HepG2 (cell line): ENCODE results near the gene TSPYL6. TPM values are rescaled to one million over a fixed set of nuclear protein-coding genes. Genes with fewer than 3 reads are reported as not detected.
A peak's percentile ranks its signal among the peaks of the same experiment; 100 is the strongest.

Source experiments
- CENPX ChIP-seq: sonication (generic); formaldehyde crosslinking; IDR thresholded peaks from 2 replicates; pipeline ENCODE4 v1.9.0; 2021; ENCODE audit warnings: mild to moderate bottlenecking, missing genetic modification reagents, moderate library complexity
- ETV5 ChIP-seq: IDR thresholded peaks from 2 replicates; pipeline ENCODE4 v1.6.1; 2018; ENCODE audit warnings: missing biosample characterization, missing genetic modification reagents, inconsistent platforms, borderline replicate concordance
- HHEX ChIP-seq: IDR thresholded peaks from 2 replicates; pipeline ENCODE4 v1.6.1; 2016; ENCODE audit warnings: control low read depth
- IKZF4 ChIP-seq: sonication (generic); formaldehyde crosslinking; IDR thresholded peaks from 2 replicates; pipeline ENCODE4 v1.5.1; 2020; ENCODE audit warnings: borderline replicate concordance, mild to moderate bottlenecking, low read depth, missing genetic modification reagents; ENCODE audit errors: not compliant biosample characterization
- RCOR2 ChIP-seq: IDR thresholded peaks from 2 replicates; pipeline ENCODE4 v1.6.1; 2016; ENCODE audit warnings: missing biosample characterization, missing genetic modification reagents
- SMARCE1 ChIP-seq: fragments of 450-650 bp; IDR thresholded peaks from 2 replicates; pipeline ENCODE4 v1.6.1; 2017; ENCODE audit warnings: borderline replicate concordance
- SP5 ChIP-seq: IDR thresholded peaks from 2 replicates; pipeline ENCODE4 v1.6.1; 2016; ENCODE audit warnings: low read depth, borderline replicate concordance
- ZNF160 ChIP-seq: sonication (generic); formaldehyde crosslinking; IDR thresholded peaks from 2 replicates; pipeline ENCODE4 v1.8.0; 2022; ENCODE audit warnings: mild to moderate bottlenecking, inconsistent platforms, missing genetic modification reagents
- ZNF317 ChIP-seq: sonication (generic); formaldehyde crosslinking; IDR thresholded peaks from 2 replicates; pipeline ENCODE4 v1.5.0; 2020; ENCODE audit warnings: mild to moderate bottlenecking, missing genetic modification reagents
- polyA plus RNA-seq, 8 experiments: library from polyadenylated mRNA; depleted of rRNA in 3 of 8; stranded (reverse) in 7 of 8; unstranded in 1 of 8; fragments of >200 nt; fragmentation: Illumina TruSeq in 4 of 8; extraction: Trizol in 4 of 8; gene quantifications; 2 replicates each; pipeline versions ENCODE4 v1.2.1 to v1.2.3, GENCODE V29; 2011 to 2016; ENCODE audit warnings: low read depth in 4 of 8, missing spikeins in 1 of 8, mixed read lengths in 1 of 8; ENCODE audit not compliant: insufficient read depth in 1 of 8
- total RNA-seq, 5 experiments: library from RNA; depleted of rRNA; stranded (reverse); fragments of >200 nt; fragmentation: Illumina TruSeq; extraction: Trizol; gene quantifications; 2 replicates each; pipeline ENCODE4 v1.2.3, GENCODE V29; 2016; ENCODE audit warnings: low read depth in 1 of 5
- TF ChIP-seq, protein P1 (sequence below): IDR thresholded peaks from 2 replicates; pipeline ENCODE4 v1.6.1; 2016; ENCODE audit warnings: low read depth, missing genetic modification reagents, missing compliant biosample characterization
- TF ChIP-seq, protein P2 (sequence below): sonication (generic); formaldehyde crosslinking; IDR thresholded peaks from 2 replicates; pipeline ENCODE4 v1.4.0; 2020; ENCODE audit warnings: mild to moderate bottlenecking, missing genetic modification reagents
- TF ChIP-seq, protein P3 (sequence below): IDR thresholded peaks from 2 replicates; pipeline ENCODE4 v1.6.1; 2016; ENCODE audit warnings: missing genetic modification reagents, missing compliant biosample characterization
- TF ChIP-seq, protein P4 (sequence below): IDR thresholded peaks from 2 replicates; pipeline ENCODE4 v1.6.1; 2016; ENCODE audit warnings: missing biosample characterization, missing genetic modification reagents, low read depth
- TF ChIP-seq, protein P5 (sequence below): IDR thresholded peaks from 2 replicates; pipeline ENCODE4 v1.6.1; 2016; ENCODE audit warnings: control low read depth
- TF ChIP-seq, protein P6 (sequence below): sonication (generic); formaldehyde crosslinking; IDR thresholded peaks from 2 replicates; pipeline ENCODE4 v1.4.0; 2020; ENCODE audit warnings: missing genetic modification reagents
- TF ChIP-seq, protein P7 (sequence below): IDR thresholded peaks from 2 replicates; pipeline ENCODE4 v1.6.1; 2018; ENCODE audit warnings: missing genetic modification reagents, mild to moderate bottlenecking, missing compliant biosample characterization

TSPYL6 gene
- total and polyA plus RNA-seq, 2 of the 13 experiments (the other 11 are each of a cell fraction or from before 2014, with no cell fraction given) = 0.03 TPM; not detected in 1

DNA sequence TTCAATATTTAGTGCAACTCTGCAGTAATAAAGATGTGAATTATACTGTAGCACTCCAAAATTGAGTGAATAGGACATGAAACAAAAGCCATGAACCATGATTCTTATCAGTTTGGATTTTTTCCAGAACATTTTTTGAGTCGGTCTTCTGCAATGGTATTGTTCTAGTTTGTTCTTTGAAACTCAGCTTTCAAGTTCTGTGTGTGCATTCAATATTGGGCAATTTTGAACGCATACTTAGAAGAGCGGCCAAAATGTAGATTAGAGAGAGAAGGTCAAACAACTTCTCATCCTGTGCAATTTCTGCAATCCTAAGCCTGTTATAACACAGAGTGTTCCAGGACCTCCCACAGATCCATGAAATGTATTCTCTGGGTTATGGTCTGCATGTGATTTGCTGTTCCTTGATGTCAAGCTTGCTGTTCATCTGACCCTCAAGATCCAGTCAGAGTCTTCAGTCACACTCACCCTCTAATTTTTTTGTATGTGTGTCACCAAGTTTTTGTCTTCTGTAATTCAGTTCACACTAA, 48.3 kb downstream of the TSPYL6 start (continued):
- TF ChIP-seq, protein P1, sequence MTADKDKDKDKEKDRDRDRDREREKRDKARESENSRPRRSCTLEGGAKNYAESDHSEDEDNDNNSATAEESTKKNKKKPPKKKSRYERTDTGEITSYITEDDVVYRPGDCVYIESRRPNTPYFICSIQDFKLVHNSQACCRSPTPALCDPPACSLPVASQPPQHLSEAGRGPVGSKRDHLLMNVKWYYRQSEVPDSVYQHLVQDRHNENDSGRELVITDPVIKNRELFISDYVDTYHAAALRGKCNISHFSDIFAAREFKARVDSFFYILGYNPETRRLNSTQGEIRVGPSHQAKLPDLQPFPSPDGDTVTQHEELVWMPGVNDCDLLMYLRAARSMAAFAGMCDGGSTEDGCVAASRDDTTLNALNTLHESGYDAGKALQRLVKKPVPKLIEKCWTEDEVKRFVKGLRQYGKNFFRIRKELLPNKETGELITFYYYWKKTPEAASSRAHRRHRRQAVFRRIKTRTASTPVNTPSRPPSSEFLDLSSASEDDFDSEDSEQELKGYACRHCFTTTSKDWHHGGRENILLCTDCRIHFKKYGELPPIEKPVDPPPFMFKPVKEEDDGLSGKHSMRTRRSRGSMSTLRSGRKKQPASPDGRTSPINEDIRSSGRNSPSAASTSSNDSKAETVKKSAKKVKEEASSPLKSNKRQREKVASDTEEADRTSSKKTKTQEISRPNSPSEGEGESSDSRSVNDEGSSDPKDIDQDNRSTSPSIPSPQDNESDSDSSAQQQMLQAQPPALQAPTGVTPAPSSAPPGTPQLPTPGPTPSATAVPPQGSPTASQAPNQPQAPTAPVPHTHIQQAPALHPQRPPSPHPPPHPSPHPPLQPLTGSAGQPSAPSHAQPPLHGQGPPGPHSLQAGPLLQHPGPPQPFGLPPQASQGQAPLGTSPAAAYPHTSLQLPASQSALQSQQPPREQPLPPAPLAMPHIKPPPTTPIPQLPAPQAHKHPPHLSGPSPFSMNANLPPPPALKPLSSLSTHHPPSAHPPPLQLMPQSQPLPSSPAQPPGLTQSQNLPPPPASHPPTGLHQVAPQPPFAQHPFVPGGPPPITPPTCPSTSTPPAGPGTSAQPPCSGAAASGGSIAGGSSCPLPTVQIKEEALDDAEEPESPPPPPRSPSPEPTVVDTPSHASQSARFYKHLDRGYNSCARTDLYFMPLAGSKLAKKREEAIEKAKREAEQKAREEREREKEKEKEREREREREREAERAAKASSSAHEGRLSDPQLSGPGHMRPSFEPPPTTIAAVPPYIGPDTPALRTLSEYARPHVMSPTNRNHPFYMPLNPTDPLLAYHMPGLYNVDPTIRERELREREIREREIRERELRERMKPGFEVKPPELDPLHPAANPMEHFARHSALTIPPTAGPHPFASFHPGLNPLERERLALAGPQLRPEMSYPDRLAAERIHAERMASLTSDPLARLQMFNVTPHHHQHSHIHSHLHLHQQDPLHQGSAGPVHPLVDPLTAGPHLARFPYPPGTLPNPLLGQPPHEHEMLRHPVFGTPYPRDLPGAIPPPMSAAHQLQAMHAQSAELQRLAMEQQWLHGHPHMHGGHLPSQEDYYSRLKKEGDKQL (CRISPR knock-in tag) = peak; percentile 89
- TF ChIP-seq ETV5 (CRISPR knock-in tag) = peak; percentile 82
- TF ChIP-seq, protein P2, sequence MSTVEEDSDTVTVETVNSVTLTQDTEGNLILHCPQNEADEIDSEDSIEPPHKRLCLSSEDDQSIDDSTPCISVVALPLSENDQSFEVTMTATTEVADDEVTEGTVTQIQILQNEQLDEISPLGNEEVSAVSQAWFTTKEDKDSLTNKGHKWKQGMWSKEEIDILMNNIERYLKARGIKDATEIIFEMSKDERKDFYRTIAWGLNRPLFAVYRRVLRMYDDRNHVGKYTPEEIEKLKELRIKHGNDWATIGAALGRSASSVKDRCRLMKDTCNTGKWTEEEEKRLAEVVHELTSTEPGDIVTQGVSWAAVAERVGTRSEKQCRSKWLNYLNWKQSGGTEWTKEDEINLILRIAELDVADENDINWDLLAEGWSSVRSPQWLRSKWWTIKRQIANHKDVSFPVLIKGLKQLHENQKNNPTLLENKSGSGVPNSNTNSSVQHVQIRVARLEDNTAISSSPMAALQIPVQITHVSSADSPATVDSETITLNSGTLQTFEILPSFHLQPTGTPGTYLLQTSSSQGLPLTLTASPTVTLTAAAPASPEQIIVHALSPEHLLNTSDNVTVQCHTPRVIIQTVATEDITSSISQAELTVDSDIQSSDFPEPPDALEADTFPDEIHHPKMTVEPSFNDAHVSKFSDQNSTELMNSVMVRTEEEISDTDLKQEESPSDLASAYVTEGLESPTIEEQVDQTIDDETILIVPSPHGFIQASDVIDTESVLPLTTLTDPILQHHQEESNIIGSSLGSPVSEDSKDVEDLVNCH (CRISPR knock-in tag) = no peak
- no peak for TF ChIP-seq ZNF160 (CRISPR knock-in tag)
- TF ChIP-seq, protein P3, sequence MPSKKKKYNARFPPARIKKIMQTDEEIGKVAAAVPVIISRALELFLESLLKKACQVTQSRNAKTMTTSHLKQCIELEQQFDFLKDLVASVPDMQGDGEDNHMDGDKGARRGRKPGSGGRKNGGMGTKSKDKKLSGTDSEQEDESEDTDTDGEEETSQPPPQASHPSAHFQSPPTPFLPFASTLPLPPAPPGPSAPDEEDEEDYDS (CRISPR knock-in tag) = peak; percentile 57; the same call in 1 of the 2 replicates
- TF ChIP-seq, protein P4, sequence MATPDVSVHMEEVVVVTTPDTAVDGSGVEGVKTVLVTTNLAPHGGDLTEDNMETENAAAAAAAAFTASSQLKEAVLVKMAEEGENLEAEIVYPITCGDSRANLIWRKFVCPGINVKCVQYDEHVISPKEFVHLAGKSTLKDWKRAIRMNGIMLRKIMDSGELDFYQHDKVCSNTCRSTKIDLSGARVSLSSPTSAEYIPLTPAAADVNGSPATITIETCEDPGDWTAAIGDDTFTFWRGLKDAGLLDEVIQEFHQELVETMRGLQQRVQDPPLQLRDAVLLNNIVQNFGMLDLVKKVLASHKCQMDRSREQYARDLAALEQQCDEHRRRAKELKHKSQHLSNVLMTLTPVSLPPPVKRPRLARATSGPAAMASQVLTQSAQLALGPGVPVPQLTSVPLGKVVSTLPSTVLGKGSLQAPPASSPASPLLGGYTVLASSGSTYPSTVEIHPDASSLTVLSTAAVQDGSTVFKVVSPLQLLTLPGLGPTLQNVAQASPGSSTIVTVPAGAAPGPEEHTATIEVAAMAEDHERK (CRISPR knock-in tag) = no peak
- no peak for TF ChIP-seq SMARCE1
- peak; percentile 97 for TF ChIP-seq RCOR2 (CRISPR knock-in tag)
- TF ChIP-seq, protein P5, sequence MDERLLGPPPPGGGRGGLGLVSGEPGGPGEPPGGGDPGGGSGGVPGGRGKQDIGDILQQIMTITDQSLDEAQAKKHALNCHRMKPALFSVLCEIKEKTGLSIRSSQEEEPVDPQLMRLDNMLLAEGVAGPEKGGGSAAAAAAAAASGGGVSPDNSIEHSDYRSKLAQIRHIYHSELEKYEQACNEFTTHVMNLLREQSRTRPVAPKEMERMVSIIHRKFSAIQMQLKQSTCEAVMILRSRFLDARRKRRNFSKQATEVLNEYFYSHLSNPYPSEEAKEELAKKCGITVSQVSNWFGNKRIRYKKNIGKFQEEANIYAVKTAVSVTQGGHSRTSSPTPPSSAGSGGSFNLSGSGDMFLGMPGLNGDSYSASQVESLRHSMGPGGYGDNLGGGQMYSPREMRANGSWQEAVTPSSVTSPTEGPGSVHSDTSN = no peak
- no peak for TF ChIP-seq CENPX
- peak; percentile 63; the same call in 1 of the 2 replicates for TF ChIP-seq HHEX (CRISPR knock-in tag)
- TF ChIP-seq, protein P6, sequence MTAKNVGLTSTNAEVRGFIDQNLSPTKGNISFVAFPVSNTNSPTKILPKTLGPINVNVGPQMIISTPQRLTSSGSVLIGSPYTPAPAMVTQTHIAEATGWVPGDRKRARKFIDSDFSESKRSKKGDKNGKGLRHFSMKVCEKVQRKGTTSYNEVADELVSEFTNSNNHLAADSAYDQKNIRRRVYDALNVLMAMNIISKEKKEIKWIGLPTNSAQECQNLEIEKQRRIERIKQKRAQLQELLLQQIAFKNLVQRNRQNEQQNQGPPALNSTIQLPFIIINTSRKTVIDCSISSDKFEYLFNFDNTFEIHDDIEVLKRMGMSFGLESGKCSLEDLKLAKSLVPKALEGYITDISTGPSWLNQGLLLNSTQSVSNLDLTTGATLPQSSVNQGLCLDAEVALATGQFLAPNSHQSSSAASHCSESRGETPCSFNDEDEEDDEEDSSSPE (CRISPR knock-in tag) = no peak; the same call in 1 of the 2 replicates
- TF ChIP-seq ZNF317 (CRISPR knock-in tag) = 0 out of 2 replicates have a peak, but pooled peaks have one; percentile 49
- TF ChIP-seq IKZF4 (CRISPR knock-in tag) = no peak
- TF ChIP-seq, protein P7, sequence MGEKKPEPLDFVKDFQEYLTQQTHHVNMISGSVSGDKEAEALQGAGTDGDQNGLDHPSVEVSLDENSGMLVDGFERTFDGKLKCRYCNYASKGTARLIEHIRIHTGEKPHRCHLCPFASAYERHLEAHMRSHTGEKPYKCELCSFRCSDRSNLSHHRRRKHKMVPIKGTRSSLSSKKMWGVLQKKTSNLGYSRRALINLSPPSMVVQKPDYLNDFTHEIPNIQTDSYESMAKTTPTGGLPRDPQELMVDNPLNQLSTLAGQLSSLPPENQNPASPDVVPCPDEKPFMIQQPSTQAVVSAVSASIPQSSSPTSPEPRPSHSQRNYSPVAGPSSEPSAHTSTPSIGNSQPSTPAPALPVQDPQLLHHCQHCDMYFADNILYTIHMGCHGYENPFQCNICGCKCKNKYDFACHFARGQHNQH (CRISPR knock-in tag) = no peak; the same call in 1 of the 2 replicates
- peak; percentile 81 for TF ChIP-seq SP5 (CRISPR knock-in tag)
